GM21619 (cell line): ENCODE results near the gene DAB2.

Source experiments
- ATAC-seq: cut with Tn5 transposase; IDR thresholded peaks from one replicate; pipeline ENCODE4 v1.9.1; 2021; ENCODE audit not compliant: unreplicated experiment

DAB2 gene

DNA sequence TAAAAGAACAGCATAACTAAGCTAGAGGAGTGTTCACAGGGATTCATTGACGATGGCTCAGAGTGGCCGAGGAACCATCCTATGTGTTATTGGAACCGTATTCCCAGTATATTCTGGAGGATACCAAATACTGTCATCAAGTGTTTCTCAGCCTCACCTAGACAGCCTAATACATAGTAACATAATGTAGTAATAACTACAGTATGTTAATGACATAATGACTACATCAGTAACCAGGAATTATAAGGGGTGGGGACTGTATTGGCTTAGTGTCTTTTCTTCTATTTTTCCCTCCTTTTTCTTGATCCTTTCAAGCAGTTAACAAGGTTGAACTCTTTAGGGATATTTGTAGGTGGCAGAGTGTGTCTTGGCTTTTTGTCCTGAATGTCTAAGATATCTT lies 33.8 kb downstream of the DAB2 start:
- ATAC-seq, result no peak

DNA sequence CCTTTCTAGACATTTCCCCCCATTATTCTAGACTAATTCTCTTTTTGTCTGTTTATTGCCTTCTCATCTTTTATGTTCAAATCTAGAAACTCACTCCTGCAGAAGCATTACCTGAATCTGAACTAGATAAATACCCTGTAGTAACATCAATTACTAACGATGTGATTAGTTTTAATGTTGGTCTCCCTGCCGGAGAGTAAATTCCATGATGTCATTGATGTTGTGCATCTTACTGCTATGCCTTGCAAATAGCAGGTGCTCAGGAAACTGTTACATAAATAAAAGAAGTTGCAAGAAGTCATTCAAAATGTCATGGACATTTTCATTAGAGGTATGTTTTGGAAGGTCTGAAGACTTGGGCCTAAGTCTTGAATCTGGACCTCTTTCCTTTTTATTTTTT lies 37.5 kb downstream of the DAB2 start:
- ATAC-seq, result no peak

DNA sequence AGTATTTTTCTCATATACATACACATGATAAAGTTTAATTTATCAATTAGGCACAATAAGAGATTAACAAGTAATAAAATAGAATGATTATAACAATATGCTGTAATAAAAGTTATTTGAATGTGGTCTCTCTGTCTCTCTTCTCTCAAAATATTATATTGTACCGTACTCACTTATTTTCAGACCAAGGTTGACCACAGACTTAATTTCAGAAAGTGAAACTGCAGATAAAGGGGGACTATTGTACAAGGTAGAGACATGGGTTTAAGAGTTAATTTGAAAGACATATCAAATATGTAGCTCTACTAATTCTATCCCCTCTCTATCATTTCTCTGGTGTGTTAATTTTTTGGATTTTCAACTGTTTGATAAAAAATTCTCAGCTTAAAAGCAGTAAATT lies 40.5 kb downstream of the DAB2 start:
- ATAC-seq, result no peak

DNA sequence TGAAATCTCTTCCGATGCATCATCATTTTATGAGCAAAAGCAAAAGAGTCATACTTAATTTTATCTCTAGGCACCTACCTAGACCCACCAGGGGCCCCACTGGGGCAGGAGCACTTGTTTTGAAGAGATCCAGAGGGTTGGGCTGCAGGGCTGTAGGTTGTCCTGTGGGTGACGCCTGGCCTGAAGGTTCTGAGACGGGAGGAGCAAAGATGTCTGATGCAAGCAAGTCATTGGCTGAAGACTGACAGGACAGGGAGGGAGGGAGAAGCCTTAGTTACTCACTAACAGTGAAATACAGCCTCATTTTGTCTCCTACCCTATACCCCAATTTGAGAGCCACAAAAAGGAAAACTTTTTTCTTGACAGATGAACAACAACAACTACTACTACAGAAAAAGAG lies 43.4 kb downstream of the DAB2 start:
- ATAC-seq, result no peak

DNA sequence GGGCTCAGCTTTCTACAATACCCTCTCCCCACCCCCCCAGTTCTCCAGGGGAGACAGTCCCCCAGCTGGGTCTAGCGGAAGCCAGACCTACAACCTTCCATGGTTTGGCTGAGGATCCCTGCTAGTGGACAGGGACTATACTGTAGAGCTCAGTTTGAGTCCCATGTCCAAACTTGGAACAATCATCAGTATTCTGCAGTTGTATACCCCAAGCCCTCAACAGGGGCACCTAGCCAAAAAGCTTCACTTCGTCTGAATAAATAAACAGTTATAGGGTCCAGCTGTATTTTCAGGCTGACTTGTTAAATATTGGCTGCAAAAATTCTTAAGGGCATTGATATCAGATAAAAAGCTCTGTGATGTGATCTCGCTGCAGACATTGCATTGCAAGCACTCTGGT lies 45.1 kb downstream of the DAB2 start:
- no peak for ATAC-seq

DNA sequence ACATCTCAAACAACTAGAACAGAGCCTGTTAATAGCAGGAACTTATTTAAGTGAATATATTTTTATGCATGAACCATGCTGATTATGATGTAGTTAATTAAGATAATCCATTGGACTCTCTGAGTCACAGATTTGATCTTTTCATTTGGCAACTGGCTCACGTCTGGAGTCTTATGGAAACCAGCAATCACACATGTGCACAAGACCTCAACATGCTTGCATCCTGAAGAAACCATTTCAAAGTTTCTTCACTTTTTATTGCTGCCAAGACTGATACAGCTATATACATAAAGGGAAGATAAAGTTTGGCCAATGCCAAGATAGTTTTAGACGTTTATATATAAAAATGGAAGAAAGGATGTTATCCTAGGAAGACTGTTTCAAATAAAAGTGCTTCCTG lies 47.2 kb downstream of the DAB2 start:
- ATAC-seq, result no peak

DNA sequence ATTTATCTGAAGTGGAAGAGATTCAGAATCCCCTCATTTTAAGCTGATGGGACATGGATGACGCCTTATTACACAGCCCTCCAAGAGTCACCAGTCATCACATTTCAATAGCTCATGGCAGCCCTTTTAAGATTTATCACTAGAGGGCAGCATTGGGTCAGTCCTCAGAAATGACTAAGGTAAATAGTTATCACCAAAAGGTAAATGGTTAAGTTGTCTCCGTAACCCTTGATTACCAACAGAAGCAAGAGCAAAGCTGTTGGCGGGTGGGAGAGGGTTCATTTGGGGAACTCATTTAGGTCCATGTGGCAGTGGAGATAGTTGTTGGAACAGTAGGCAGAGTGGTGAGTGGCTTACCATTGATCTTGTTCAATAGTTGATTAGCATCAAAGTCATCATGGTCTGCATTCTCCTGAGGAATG lies 48.5 kb downstream of the DAB2 start:
- peak; percentile 78 for ATAC-seq

DNA sequence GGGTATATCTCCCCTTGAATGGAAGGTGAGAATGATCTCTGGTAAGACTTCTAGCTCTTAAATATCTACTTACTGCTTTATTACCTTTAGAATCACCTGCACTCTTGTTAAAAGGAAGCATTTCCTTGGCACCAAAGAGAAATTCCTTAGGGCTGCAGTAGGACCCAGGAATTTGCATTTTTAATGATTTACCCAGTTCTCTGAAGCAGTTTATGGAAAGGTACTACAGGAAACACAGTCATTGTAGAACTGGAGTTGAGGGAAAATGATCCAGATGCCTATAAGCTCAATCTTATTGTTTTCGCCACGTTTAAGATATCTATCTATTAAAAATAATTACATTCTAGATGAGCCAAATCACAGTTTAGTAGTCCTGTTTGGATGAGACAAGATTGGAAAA lies 51.0 kb downstream of the DAB2 start:
- ATAC-seq, result no peak

DNA sequence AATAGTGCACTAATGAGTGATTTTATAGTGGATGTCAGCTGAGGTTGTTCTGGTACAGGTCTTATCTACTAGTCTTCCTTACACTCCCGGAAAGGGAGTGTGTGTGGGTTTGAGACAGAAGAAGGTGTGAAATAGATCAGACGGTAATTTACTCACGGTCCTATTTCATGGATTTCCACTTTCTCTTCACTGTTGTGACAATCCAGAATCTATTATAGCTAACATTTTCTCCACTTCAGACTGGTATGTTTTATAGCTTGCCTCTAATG lies 53.5 kb downstream of the DAB2 start:
- ATAC-seq, result no peak

DNA sequence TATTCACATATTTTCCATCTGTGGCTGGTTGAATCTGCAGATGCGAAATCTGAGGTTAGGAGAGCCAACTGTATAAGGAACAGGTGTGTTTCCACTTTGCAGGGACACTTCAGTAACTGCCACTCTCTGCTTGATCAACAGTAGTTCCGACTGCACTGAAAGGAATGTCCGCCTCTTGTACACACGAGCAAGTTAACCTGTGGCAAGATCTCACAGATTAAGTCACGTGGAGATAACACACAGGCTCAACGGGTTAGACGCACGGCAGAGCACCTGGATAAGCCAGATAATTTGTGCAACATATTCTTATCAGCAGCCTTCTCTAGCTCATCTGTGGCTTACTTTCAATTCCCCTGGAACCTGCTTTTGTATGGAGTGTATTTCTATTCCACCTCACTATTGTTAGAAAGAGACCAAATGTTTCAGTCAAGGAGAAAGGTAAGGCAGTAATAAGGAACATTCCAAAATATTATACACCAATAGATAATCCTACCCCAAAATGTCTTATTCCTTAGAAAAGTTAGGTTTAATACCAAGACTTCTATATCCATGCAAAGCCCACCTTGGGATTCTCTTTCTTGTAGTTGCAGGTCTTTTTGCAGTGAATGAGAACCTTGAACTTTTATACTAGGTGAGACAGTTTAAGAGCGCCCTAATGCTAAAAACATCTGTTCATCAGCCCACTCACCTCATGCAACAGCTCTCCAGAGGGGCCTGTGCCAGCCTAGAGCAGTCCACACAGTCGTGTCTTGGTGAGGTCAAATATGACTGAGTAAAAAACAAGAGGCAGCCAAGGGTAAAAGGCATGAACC lies 54.0 kb downstream of the DAB2 start:
- no peak for ATAC-seq

DNA sequence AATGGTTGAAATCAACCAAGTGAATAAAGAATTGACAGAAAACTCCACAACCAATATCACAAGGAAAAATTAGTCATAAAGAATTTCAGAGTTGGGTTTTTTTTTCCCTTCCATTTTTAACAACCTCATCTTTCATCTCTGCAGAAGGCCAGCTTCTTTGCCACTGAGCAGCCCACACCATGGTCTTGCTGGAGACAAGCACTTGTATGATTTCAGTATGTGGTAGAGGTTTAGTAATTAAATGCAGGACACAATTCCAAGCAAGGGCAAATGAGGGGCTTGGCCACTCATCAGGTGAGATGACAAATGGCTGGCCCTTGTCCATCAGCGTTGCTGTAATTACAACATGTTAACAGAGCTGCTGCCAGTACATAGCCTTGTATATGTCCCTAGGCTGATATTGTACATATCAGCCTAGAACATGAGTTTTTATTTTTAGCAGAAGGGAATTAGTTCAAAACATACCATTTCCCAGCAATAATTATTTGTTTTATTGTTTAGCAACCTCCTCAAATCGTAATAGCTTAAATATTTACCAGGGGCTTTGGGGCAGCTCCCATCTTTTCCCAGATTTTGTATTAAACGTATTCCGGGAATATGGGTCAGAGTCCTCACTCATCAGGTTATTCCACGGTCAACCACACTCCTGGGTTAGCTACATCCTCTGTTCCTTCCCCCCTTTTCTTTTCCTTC lies 55.5 kb downstream of the DAB2 start:
- ATAC-seq, result no peak

DNA sequence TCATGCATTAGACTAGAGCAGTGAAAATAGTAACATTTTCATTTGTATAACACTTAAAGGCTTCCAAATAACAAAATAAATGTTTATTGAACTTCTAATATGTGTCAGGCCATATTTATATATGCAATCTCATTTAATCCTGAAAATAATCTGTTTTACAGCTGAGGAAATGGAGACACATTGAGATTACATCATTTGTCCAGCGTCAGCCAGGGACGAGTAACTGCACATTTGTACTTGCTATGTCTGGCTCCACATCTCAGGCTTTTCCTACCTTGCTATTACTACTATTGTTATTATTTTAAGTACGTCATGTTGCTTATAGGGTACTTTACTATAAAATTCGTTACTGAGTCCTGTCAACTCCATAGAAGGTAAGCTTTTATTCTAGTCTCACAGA lies 56.7 kb downstream of the DAB2 start:
- no peak for ATAC-seq

DNA sequence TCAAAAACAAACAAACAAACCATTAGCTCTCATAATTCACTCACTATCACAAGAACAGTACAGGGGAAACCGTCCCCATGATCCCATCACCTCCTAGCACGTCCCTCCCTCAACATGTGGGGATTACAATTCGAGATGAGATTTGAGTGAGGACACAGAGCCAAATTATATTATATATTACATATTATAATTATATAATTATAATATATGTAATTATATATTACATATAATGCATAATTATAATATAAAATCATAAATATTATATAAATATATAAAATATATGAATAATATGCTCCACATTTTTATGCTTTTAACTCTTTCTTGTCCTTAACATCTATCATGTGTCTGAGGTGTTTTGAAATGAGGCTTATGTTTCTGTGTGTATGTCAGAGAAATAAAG lies 57.1 kb downstream of the DAB2 start:
- no peak for ATAC-seq

DNA sequence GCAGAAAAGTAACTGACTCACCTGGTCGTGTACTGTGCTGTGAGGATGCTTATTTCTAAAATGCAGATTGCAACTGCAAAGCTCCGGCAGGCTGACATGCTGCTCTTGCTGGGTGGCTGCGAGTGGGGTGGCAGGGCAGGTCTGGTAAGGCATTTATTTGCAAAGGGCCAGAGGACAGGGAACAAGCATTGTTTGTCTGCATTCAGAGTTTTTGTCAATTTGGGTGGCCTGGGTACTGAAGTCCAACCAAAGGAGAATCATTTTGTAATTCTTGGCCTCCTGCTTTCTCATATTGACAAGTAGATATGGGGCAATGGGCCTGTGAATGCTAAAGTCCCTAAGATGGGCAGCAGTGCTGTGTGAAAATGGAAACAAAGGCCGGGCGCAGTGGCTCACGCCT lies 60.4 kb downstream of the DAB2 start, which contains the start of gene C9:
C9 (minus strand) TSS at position 129 of the 400 bp plus-strand sequence; CDS start at position 98, 31 bp downstream.
- ATAC-seq, result no peak

DNA sequence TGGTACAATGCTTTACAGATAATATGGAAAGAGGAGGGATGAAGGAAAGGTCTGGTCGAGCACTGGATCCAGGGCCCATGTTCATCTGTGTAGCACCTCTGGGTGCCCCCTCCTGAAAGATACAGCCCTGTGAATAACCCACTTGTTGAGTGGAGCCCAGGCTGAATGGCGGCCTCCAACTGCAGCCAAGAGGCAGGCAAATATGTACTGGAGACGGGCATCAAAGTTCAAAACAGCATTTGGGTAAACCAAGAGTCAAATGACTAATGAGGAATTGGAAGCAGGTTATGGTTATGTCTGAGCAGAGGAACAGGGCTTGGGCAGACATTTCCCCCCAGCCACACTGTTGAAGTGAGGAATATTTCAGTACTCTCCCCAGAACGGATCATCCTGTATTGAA lies 61.6 kb downstream of the DAB2 start:
- no peak for ATAC-seq

DNA sequence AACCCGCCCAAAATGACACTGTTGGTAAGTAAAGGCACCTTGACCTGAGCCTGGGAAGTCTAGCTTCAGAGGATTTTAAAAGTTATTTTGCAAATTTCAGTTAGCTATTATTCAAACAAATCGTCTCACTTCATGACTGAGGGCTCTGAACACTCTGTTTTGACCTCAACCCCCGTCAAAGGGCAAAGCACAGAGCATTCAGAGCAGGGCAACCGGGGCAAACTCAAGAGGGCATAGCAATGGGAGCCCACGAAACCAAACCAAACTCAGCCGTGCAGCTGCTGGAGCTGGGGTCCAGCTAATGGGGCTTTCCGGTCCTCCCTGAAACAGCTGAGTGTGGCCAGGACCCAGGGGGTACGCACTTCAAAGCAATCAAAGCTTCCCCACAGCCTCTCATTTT lies 62.1 kb downstream of the DAB2 start:
- ATAC-seq, result no peak

DNA sequence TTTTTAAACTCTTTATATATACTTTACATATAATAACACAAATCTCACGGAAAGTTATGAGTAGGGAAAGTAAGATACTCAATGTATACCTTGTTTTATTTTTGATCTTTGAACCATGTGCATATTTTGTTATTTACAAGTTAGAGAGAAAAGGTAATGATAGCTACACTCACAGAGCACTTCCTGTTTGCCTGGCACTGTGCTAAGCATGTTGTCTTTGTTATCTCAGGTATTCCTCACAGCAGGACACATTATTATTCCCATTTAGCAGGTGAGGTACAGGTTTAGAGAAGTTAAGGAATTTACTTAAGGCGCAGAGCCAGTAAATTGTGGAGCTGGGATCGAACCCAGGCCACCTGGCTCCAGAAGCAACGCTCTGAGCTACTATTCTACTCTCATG lies 63.5 kb downstream of the DAB2 start:
- no peak for ATAC-seq

DNA sequence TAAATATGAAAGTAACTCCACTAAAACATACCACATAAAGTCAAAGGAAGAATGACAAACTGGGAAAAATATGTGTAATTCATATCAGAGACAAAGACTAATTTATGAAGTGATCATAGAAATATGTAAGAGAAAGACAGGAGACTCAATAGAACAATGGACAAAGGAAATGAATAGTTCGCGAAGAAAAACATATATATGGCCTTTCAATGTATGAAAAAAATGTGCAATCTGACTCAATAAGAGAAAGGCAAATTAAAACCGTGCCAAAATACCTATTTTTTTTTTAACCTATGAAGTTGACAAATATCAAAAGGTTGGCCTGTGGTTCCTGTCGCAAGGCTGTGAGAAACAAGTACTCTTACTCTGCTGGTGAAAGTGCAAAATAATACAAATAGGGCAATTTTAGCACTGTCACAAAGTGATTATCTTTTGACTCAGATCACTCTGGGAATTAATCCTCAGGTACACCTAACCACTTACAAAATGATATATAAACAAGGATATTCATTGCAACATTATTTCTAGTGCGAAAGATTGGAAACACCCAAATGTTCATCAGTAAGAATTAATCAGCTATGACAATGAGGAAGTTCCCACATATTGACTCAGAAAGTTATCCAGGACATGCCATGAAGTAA lies 64.2 kb downstream of the DAB2 start:
- ATAC-seq, result no peak

DNA sequence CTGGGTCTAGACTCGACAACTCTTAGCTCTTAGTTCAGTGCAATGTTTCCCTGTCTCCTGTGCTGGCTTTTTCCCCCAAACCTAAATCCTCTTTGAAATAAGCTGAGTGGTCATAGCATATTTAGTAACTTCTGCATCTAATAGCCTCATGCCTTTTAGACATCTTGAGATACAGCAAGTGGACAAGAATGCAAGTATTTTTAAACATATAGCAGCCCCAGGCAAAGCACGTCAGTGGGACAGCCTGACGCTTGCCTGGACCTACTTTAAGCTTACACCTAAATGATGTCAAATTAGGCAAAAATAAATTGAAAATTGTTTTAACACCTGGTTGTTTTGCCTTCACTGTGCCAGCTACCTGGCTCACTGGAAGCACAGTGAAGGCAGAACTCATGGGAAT lies 68.5 kb downstream of the DAB2 start:
- ATAC-seq, result no peak

DNA sequence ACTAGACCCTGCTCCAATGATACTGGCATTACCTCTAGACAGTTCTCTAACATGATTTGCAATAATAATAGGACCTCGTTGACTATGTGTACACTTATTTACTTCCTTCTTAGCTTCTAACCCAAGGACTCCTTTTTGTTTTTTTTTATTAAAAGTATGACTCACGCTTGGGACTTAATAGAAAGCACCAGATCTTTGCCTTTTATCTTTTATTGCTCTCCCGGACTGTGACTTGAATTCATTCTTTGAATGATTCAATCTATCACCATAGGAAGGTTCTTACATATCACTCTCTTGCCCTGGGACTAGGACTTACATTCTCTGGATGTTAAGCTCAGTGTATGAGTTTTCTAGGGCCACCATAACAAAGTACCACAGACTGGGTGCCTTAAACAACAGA lies 69.5 kb downstream of the DAB2 start:
- no peak for ATAC-seq

DNA sequence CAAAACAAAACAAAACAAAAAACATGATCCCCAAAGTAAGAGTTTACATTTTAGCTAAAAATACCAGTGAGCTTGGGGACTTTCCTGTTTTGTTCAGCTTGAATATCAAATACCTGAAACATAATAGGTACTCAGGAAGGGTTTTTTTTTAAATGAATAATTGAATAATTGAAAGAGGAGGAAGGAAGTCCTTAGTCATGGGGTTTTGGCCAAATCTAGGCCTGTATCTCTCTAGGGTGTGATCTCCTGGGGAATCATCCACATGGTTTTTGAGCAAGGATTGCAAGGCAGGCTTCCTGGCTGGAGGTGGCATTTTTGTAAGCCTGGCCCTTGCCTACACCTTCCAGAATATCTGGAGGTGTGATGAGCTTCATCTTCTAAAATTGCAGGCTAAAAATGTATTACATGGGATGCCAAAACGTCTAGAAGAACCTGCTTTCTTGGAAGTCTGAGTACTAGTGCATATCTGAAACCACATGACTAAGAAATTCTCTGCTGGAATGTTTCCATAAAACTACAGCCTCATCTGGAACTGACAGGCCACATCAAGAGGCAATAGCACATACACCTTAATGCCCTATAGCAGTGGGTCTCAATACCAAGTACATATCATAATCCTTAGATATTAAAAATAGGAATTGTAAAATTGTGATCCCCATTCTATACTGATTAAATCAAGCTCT lies 70.9 kb downstream of the DAB2 start:
- no peak for ATAC-seq

DNA sequence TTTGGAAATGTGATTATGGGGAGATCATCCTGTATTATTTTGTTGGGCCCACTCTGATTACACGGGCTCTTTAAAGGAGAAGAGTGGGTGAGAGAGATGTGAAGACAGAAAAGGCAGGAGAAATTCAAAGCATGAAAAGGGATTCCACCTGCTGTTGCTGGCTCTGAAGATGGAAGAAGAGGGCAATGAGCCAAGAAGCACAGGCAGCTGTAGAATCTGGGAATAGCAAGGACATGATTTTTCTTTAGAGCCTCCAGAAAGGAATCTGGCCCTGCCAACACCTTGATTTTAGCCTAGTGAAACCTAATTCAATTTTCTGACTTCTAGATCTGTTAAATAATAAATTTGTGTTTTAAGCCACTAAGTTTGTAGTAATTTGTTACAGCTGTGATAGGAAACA lies 71.8 kb downstream of the DAB2 start:
- ATAC-seq, result no peak
